ENCODE data around the gene NWD2. TPM values are rescaled to one million over a fixed set of nuclear protein-coding genes. Genes with fewer than 3 reads are reported as not detected.
"Not testable (repeated sequence)": the region's sequence is repeated elsewhere in the genome, so short reads cannot be mapped to it uniquely, and the experiment has no call there.

The NWD2 gene
- total RNA-seq, 1 experiment from 2014 or later = not detected

GRCh38 chr4:37490391-37491347 lies 246.1 kb downstream of the NWD2 start:
- H3K27me3 ChIP-seq (replicated peaks; ENCODE audit: insufficient read depth, low read depth, low read length, poor library complexity) = peaks cover 42% of the 10 kb centered on the region
- H3K4me3 ChIP-seq (ENCODE audit: low read depth, low read length, poor library complexity, severe bottlenecking) = no peak overlapping the region
- TF ChIP-seq EZH2 (IDR thresholded peaks at IDR 0.05; ENCODE audit: borderline replicate concordance, low read depth, low read length, poor library complexity, severe bottlenecking) = no peak
- TF ChIP-seq CTCF (conservative IDR thresholded peaks at IDR 0.05; ENCODE audit: low read depth, low read length) = no peak
- no peaks in the 10 kb centered on the region for H3K4me1 ChIP-seq (ENCODE audit: insufficient read depth, low read length, poor library complexity, severe bottlenecking)
- ChIA-PET POLR2A (ENCODE audit: low non-redundant PET) (no interaction called here), CTCF (no interaction called here)
- H3K36me3 ChIP-seq (ENCODE audit: insufficient read depth, low read length, poor library complexity, severe bottlenecking) = no peaks in the 10 kb centered on the region
- H3K27ac ChIP-seq (ENCODE audit: low read depth, low read length, poor library complexity, severe bottlenecking) = no peak overlapping the region
- intact Hi-C loops (cut with micrococcal nuclease; ENCODE audit: unreplicated experiment) = no loop called here
- no peaks in the 10 kb centered on the region for H3K9me3 ChIP-seq (ENCODE audit: low read depth, low read length, poor library complexity, severe bottlenecking)
- BruUV-seq (replicated peaks) = no TSS peak
- DNase-seq (ENCODE audit: low spot score) = no peak

- BruUV-seq (replicated peaks); POLR2A ChIA-PET (ENCODE audit: low non-redundant PET); H3K27ac ChIP-seq (ENCODE audit: low read depth, low read length, poor library complexity, severe bottlenecking); H3K4me3 ChIP-seq (ENCODE audit: low read depth, low read length, poor library complexity, severe bottlenecking); H3K36me3 ChIP-seq (ENCODE audit: insufficient read depth, low read length, poor library complexity, severe bottlenecking); intact Hi-C loops (cut with micrococcal nuclease; ENCODE audit: unreplicated experiment); H3K9me3 ChIP-seq (ENCODE audit: low read depth, low read length, poor library complexity, severe bottlenecking); H3K4me1 ChIP-seq (ENCODE audit: insufficient read depth, low read length, poor library complexity, severe bottlenecking); CTCF ChIA-PET; DNase-seq (ENCODE audit: low spot score): not testable (repeated sequence)
- H3K27me3 ChIP-seq (replicated peaks; ENCODE audit: insufficient read depth, low read depth, low read length, poor library complexity) = peaks cover 10% of the 10 kb centered on the region
Observed at GRCh38 chr4:37495353-37495752, 250.8 kb downstream of the NWD2 start.

Small RNA genes within 50 kb of the gene (microRNA-seq; reads per million reads assigned to microRNA genes)
- gene MIR4801 = not detected
